ENCODE results near the gene SORD. TPM values are rescaled to one million over a fixed set of nuclear protein-coding genes. Genes with fewer than 3 reads are reported as not detected.
"Not testable (repeated sequence)": the region's sequence is repeated elsewhere in the genome, so short reads cannot be mapped to it uniquely, and the experiment has no call there.

SORD gene
- total RNA-seq, 1 donor from 2014 or later, result 5.1 TPM

GRCh38 chr15:45024649-45025048 is 1.7 kb downstream of the SORD start:
- not testable (repeated sequence) for DNase-seq

GRCh38 chr15:45025627-45026026 is 2.6 kb downstream of the SORD start:
- DNase-seq, result not testable (repeated sequence)

GRCh38 chr15:45026651-45027190 is 3.7 kb downstream of the SORD start:
- DNase-seq, result no peak

- DNase-seq, result no peak
These were observed 4.2 kb downstream of the SORD start for GRCh38 chr15:45027220-45027619.

- no peak for DNase-seq
These were observed 7.7 kb downstream of the SORD start for GRCh38 chr15:45030743-45031142.

GRCh38 chr15:45031522-45032028 is 8.6 kb downstream of the SORD start:
- not testable (repeated sequence) for DNase-seq

- not testable (repeated sequence) for DNase-seq
These were observed 9.5 kb downstream of the SORD start for GRCh38 chr15:45032501-45032900.

- DNase-seq, result not testable (repeated sequence)
These were observed 11.1 kb downstream of the SORD start for GRCh38 chr15:45034087-45034486.

GRCh38 chr15:45034600-45035375 is 11.8 kb downstream of the SORD start:
- not testable (repeated sequence) for DNase-seq

- DNase-seq, result peak; percentile 7
These were observed 14.1 kb downstream of the SORD start for GRCh38 chr15:45036812-45037781.

- no peak for DNase-seq
These were observed 14.9 kb downstream of the SORD start for GRCh38 chr15:45037936-45038335.

- not testable (repeated sequence) for DNase-seq
These were observed 17.4 kb downstream of the SORD start for GRCh38 chr15:45040396-45040795.

- not testable (repeated sequence) for DNase-seq
These were observed 18.5 kb downstream of the SORD start for GRCh38 chr15:45041538-45041937.

- not testable (repeated sequence) for DNase-seq
These were observed 19.9 kb downstream of the SORD start for GRCh38 chr15:45042859-45043258.

GRCh38 chr15:45044270-45044669 is 21.3 kb downstream of the SORD start:
- not testable (repeated sequence) for DNase-seq

GRCh38 chr15:45048449-45048793 is 25.4 kb downstream of the SORD start:
- not testable (repeated sequence) for DNase-seq

GRCh38 chr15:45048794-45049631 is 26.0 kb downstream of the SORD start:
- no peak for DNase-seq

- no peak for DNase-seq
These were observed 27.6 kb downstream of the SORD start for GRCh38 chr15:45050587-45050986.

GRCh38 chr15:45052676-45053075 is 29.7 kb downstream of the SORD start:
- not testable (repeated sequence) for DNase-seq

GRCh38 chr15:45058690-45059675 is 36.0 kb downstream of the SORD start:
- DNase-seq, result not testable (repeated sequence)
